HG03095 (cell line): ENCODE data around the gene DMD.
"Not testable (repeated sequence)": the region's sequence is repeated elsewhere in the genome, so short reads cannot be mapped to it uniquely, and the experiment has no call there.

Source experiments
- ATAC-seq: cut with Tn5 transposase; IDR thresholded peaks from one replicate; pipeline ENCODE4 v1.9.1; 2021; ENCODE audit warnings: moderate library complexity; ENCODE audit not compliant: unreplicated experiment

The DMD gene

GRCh38 chrX:32867781-32868523 lies 343.4 kb downstream of the DMD start:
- no peak for ATAC-seq

DNA sequence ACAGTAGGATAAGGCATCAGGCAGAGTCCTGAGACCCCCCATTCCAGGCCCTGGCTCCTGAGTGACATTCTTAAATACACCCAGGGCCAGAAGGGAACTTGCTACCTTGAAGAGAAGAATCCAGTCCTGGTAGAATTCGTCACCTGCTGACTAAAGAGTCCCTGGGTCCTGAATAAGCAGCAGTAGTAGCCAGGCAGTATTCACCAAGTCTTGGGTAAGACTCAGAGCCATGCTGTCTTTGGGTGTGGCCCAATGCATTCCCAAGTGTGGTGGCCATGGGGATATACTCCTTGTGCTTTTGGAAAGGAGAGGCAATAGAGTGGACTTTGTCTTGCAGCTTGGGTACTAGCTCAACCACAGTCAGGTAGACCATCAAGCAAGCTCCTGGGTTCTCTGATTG lies 359.1 kb downstream of the DMD start:
- ATAC-seq = no peak

GRCh38 chrX:32851556-32851955 lies 359.8 kb downstream of the DMD start:
- ATAC-seq = no peak

GRCh38 chrX:32847921-32848320 lies 363.4 kb downstream of the DMD start:
- no peak for ATAC-seq

GRCh38 chrX:32842053-32842452 lies 369.3 kb downstream of the DMD start:
- ATAC-seq = no peak

DNA sequence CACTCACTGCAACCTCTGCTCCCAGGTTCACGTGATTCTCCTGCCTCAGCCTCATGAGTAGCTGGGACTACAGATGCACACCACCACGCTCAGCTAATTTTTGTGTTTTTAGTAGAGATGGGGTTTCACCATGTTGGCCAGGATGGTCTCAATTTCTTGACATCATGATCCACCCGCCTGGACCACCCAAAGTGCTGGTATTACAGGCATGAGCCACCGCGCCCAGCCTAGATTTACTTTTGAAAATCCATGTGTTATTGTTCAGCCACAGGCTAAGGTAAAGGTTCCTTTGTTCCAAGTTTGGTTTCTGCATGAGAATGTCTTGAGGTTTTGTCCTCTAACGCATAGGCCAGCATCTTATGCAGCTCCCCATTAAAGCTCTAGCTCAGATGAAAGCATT lies 371.6 kb downstream of the DMD start:
- ATAC-seq = no peak

- no peak for ATAC-seq
These were observed 386.3 kb downstream of the DMD start for GRCh38 chrX:32825009-32825408.

DNA sequence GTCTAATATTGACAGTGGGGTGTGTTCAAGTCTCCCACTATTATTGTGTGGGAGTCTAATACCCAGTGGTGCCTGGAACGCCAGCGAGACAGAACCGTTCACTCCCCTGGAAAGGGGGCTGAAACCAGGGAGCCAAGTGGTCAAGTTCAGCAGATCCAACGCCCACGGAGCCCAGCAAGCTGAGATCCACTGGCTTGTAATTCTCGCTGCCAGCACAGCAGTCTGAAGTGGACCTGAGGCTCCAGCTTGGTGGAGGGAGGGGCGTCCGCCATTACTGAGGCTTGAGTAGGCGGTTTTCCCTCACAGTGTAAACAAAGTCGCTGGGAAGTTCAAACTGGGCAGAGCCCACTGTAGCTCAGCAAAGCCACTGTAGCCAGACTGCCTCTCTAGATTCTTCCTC lies 407.3 kb downstream of the DMD start:
- no peak for ATAC-seq

- no peak for ATAC-seq
These were observed 412.4 kb downstream of the DMD start for GRCh38 chrX:32798990-32799389.

- no peak for ATAC-seq
These were observed 422.4 kb downstream of the DMD start for GRCh38 chrX:32788936-32789335.

DNA sequence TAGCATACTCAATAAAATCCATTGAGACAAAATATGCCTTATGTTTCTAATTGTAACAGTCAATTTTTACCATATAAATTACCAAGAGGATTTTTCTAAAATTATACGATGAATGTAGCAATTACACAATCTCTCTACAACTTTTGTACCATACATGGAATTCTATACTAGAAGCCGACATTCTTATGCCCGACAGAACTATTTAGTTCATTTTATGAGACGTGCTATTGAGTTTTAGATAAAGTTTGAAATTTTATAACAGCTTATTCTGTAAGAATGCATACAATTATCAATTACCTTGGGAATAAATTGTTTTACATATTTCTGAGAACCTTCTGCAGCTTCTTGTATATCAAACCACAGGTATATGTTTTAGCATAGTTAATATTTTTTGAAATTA lies 431.2 kb downstream of the DMD start:
- ATAC-seq = no peak

DNA sequence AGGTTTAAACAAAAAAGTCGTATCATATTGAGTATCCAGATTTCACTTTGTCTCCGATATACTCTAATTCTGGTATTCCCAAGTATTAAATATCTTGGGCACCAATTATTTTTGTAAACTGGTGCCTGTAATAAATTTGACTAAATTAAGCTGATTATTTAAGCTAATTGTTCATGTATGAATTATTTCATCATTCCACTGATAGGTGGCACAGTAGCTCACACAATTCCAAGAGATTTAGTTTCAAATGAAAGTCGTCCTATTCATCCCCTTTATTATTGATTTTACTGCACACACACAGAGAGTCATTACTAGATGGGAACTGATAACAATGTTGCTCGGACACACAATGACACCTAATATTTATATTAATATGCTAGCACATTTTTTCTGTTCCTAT lies 432.4 kb downstream of the DMD start:
- ATAC-seq = no peak

DNA sequence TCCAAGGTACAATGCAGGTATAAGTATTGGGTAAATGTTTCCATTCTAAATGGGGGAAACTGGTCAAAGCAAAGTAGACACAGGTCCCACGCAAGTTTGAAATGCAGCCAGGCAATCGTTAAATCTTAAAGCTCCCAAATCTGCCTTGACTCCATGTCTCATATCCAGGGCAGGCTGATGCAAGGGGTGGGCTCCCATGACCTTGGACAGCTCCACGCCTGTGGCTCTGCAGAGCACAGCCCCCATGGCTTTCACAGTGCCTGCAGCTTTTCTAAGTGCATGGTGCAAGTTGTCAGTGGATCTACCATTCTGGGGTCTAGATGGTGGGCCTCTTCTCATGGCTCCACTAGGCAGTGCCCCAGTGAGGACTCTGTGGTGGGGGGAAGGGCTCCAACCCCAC lies 436.4 kb downstream of the DMD start:
- no peak for ATAC-seq

GRCh38 chrX:32749070-32749469 lies 462.3 kb downstream of the DMD start:
- ATAC-seq = no peak

GRCh38 chrX:32745323-32745722 lies 466.0 kb downstream of the DMD start:
- ATAC-seq = no peak

- ATAC-seq = no peak
These were observed 466.4 kb downstream of the DMD start for GRCh38 chrX:32744921-32745320.

GRCh38 chrX:32741910-32742309 lies 469.4 kb downstream of the DMD start:
- no peak for ATAC-seq

- ATAC-seq = no peak
These were observed 502.8 kb downstream of the DMD start for GRCh38 chrX:32708542-32708941.

DNA sequence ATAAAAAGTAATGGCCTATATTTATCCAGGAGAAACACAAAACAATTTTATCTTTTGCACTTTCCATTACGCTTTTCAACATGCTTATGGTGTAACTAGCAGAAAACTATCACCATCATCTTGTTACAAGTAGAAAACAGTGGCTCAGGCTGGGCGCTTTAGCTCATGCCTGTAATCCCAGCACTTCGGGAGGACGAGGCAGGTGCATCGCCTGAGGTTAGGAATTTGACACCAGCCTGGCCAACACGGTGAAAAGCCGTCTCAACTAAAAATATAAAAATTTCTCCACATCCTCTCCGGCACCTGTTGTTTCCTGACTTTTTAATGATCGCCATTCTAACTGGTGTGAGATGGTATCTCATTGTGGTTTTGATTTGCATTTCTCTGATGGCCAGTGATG lies 506.0 kb downstream of the DMD start:
- not testable (repeated sequence) for ATAC-seq

GRCh38 chrX:32687379-32687778 lies 524.0 kb downstream of the DMD start:
- ATAC-seq = no peak

- no peak for ATAC-seq
These were observed 532.9 kb downstream of the DMD start for GRCh38 chrX:32678487-32678886.

DNA sequence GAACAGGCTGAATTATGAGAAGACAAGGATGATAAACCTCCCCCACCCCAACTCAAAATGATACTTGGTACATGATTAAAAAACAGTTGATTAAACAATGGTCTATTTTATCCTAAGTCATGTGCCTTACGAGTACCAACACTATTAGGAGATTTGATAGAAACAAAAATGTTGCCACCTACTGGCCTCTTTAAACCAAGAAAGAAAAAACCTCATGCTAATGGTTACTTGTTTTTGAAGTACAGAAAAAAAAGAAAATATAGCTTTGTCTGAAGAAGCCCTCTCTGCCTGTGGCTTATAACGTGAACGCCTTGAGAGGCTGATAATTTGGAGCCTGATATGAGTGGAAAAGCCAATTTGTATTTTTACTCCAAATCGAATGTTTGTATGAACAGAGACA lies 538.2 kb downstream of the DMD start:
- no peak for ATAC-seq

DNA sequence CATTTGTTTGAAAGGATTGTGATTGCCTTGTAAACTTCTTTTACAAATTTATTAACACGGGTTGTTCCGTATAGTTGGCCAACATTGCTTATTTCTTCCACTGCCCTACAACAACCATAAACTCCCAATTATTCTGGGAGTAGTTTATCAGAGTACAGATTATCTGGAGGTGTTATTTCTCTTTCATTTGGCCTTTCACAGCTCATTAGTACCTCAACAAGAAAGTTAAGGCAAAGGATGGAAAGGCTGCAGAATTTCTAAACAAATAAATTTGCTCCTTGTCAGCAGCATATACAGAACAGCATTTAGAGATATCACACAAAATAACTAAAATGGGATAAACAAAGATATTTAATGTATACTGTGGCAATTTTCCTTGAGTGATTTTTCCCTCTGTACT lies 548.8 kb downstream of the DMD start:
- no peak for ATAC-seq
